GM18498 (cell line): ENCODE data around the gene SLC37A1.
"Not testable (repeated sequence)": the region's sequence is repeated elsewhere in the genome, so short reads cannot be mapped to it uniquely, and the experiment has no call there.

Experiments used
- ATAC-seq: cut with Tn5 transposase; IDR thresholded peaks from one replicate; pipeline ENCODE4 v1.9.1; 2021; ENCODE audit warnings: mild to moderate bottlenecking, moderate library complexity; ENCODE audit not compliant: unreplicated experiment

SLC37A1 gene

GRCh38 chr21:42513151-42513984 is at the start of gene SLC37A1:
TSS of gene SLC37A1 (plus strand) at chr21:42513852. CDS start at chr21:42518455, 4,603 bp downstream.
- ATAC-seq: peak; percentile 64

GRCh38 chr21:42463861-42464515 is 49.7 kb upstream of the SLC37A1 start:
- ATAC-seq: no peak

GRCh38 chr21:42465008-42465802 is 48.4 kb upstream of the SLC37A1 start:
- ATAC-seq: no peak

- ATAC-seq: no peak
Measured at GRCh38 chr21:42465803-42466127, 47.9 kb upstream of the SLC37A1 start.

- ATAC-seq: no peak
Measured at GRCh38 chr21:42466700-42467099, 47.0 kb upstream of the SLC37A1 start.

GRCh38 chr21:42467140-42467983 is 46.3 kb upstream of the SLC37A1 start:
- no peak for ATAC-seq

GRCh38 chr21:42468491-42469131 is 45.0 kb upstream of the SLC37A1 start:
- ATAC-seq: no peak

- ATAC-seq: peak; percentile 49
Measured at GRCh38 chr21:42469272-42469671, 44.4 kb upstream of the SLC37A1 start.

- not testable (repeated sequence) for ATAC-seq
Measured at GRCh38 chr21:42469726-42470125, 43.9 kb upstream of the SLC37A1 start.

GRCh38 chr21:42471206-42471605 is 42.4 kb upstream of the SLC37A1 start:
- no peak for ATAC-seq

GRCh38 chr21:42471716-42472330 is 41.8 kb upstream of the SLC37A1 start:
- ATAC-seq: no peak

- ATAC-seq: no peak
Measured at GRCh38 chr21:42472521-42472920, 41.1 kb upstream of the SLC37A1 start.

GRCh38 chr21:42473498-42474042 is 40.1 kb upstream of the SLC37A1 start:
- ATAC-seq: no peak

GRCh38 chr21:42474043-42474831 is 39.4 kb upstream of the SLC37A1 start:
- ATAC-seq: peak; percentile 62

- ATAC-seq: no peak
Measured at GRCh38 chr21:42475036-42475435, 38.6 kb upstream of the SLC37A1 start.

GRCh38 chr21:42475526-42476387 is 37.9 kb upstream of the SLC37A1 start:
- ATAC-seq: no peak

GRCh38 chr21:42476388-42477331 is 37.0 kb upstream of the SLC37A1 start:
- no peak for ATAC-seq
